HepG2 (cell line): ENCODE measurements around the gene GRIK1.

Source experiments
- CTCF ChIP-seq: sonication (generic); formaldehyde crosslinking; IDR thresholded peaks from 2 replicates; pipeline ENCODE4 v1.5.0; 2020; ENCODE audit warnings: mild to moderate bottlenecking, missing genetic modification reagents, moderate library complexity
- MAFK ChIP-seq, 2 experiments: IDR thresholded peaks in 1 of 2; conservative IDR thresholded peaks in 1 of 2; 2 replicates each; pipeline ENCODE4 v1.6.1; 2011; ENCODE audit warnings: improper control_type of control experiment in 2 of 2, low read length in 2 of 2
- MIER3 ChIP-seq: IDR thresholded peaks from 2 replicates; pipeline ENCODE4 v1.6.1; 2016; ENCODE audit warnings: missing compliant biosample characterization, borderline replicate concordance
- TARDBP ChIP-seq: sonication (generic); formaldehyde crosslinking; IDR thresholded peaks from 2 replicates; pipeline ENCODE4 v1.8.0; 2022; ENCODE audit warnings: mild to moderate bottlenecking, missing genetic modification reagents
- ZNF274 ChIP-seq: sonication (generic); formaldehyde crosslinking; IDR thresholded peaks from 2 replicates; pipeline ENCODE4 v1.5.1; 2020; ENCODE audit warnings: mild to moderate bottlenecking, missing genetic modification reagents

- no peak for TF ChIP-seq MIER3 (CRISPR knock-in tag)
- no peak for TF ChIP-seq CTCF (CRISPR knock-in tag)
- no peak for TF ChIP-seq TARDBP (CRISPR knock-in tag)
- no peak for TF ChIP-seq ZNF274 (CRISPR knock-in tag)
- no peak for TF ChIP-seq MAFK (conservative IDR thresholded peaks at IDR 0.05 in 1 of 2, IDR thresholded peaks at IDR 0.05 in 1 of 2; ENCODE audit: low read length in 2 of 2)
Observed at GRCh38 chr21:29829564-29830275, 110.1 kb downstream of the GRIK1 start.
